ENCODE data around the gene CEP85L.

CEP85L gene

DNA sequence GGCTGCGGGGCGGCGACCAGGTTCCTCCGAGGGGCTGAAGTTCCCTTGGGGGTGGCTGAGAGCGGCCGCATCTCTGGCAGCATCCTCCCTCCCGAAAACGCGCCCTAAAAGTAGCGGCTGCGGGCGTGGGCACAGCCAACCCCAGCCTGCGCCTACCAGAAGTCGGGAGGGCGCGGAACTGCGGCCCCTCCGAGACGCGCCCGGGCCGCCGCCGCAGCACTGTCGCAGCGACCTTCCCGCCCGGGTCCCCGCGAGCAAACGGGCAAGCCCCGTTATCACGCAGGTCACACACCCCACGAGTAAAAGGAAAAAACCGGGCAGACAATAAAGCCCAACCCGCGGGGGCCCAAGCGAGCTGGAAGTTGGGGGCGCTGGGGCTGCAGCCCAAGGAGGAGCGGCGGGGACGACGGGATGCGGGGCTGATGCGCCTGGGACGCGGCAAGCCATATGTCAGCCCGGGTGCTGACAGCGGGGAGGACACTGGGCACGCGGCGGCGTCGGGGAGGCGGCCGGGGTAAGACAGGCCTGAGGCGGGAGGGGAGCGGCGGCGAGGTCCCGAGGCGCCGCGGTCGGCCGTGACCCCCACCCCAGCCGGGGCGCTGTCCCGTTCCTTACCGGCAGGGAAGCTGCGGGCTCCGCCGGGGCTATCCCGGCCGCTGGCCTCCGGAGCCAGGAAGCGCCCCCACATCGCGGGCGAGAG, 659 bp downstream of the CEP85L start:
- DNase-seq (ENCODE audit: low read depth): no peak
- in situ Hi-C loops (cut with HindIII; ENCODE audit: low sequenced_read_pairs): no loop called here
- peak overlapping the region; percentile 88 for H3K4me3 ChIP-seq (ENCODE audit: low read depth, low read length)
- TF ChIP-seq, protein P1, sequence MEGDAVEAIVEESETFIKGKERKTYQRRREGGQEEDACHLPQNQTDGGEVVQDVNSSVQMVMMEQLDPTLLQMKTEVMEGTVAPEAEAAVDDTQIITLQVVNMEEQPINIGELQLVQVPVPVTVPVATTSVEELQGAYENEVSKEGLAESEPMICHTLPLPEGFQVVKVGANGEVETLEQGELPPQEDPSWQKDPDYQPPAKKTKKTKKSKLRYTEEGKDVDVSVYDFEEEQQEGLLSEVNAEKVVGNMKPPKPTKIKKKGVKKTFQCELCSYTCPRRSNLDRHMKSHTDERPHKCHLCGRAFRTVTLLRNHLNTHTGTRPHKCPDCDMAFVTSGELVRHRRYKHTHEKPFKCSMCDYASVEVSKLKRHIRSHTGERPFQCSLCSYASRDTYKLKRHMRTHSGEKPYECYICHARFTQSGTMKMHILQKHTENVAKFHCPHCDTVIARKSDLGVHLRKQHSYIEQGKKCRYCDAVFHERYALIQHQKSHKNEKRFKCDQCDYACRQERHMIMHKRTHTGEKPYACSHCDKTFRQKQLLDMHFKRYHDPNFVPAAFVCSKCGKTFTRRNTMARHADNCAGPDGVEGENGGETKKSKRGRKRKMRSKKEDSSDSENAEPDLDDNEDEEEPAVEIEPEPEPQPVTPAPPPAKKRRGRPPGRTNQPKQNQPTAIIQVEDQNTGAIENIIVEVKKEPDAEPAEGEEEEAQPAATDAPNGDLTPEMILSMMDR (IDR thresholded peaks at IDR 0.05; ENCODE audit: low read depth, low read length, missing control alignments): no peak

DNA sequence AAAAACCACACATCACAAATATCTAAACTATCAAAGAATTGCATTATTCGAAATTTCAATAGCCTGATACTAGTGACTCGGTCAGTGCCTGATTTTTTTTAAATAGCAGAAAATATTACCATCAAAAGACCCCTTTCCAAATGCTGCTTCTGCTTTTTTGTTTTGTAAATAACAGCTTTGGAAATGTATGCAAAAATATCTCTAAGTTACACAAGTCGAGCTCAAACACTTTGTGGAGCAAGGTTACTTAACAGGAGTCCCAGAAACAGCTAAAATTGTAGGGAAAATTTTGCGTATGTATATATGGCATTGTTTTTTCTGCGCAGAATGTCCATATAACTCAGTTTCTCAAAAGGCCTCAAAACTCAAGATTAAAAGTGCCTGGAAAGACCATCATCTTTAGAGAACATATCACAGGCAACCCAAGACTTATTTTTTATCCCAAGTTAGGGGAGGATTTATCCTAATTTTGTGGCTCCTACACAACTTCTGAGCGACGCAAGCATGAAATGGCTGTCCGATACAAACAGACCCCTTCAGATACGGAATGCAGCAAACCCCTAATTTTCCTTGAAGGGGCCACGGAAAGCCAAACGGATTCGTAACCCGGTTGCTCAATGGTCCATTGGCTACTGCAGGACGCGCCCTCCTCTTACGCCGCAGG, 1.3 kb downstream of the CEP85L start:
- in situ Hi-C loops (cut with HindIII; ENCODE audit: low sequenced_read_pairs): no loop called here
- DNase-seq (ENCODE audit: low read depth): no peak
- TF ChIP-seq, protein P1 (IDR thresholded peaks at IDR 0.05; ENCODE audit: low read depth, low read length, missing control alignments): no peak
- peak overlapping the region; percentile 88 for H3K4me3 ChIP-seq (ENCODE audit: low read depth, low read length)

DNA sequence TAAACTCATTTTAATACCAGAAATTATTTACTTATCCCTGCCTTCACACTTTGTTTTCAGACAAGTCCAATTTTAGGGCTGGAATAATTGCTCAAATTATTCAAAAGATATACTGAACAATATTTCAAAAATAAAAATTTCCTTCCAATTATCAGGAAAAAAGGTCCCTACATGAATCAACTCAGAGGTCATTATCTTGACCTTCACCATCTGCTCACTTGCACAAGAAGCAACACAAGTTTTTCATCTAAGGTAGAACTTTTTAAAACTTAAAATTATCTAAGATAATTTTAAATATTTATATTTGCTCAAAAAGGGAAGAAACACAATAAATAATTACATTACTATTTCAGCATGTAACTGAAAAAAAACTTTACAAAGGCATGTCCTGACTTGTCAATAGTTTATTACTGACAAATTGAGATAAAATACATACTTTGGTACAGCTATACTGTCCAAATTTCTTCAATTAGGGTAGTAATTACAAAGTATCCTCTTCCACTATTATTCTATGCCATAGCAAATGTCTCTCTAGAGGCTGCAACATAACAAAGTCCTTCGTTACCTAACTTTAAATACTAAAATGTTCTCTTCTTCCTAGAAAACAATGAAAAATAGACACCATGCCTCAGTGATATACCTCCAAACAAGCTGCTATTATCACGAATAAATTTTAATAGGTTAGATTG, 2.4 kb downstream of the CEP85L start:
- H3K4me3 ChIP-seq (ENCODE audit: low read depth, low read length): peak overlapping the region; percentile 88
- in situ Hi-C loops (cut with HindIII; ENCODE audit: low sequenced_read_pairs): no loop called here
- no peak for DNase-seq (ENCODE audit: low read depth)
- TF ChIP-seq, protein P1 (IDR thresholded peaks at IDR 0.05; ENCODE audit: low read depth, low read length, missing control alignments): no peak

GRCh38 chr6:118646977-118647376, 4.4 kb downstream of the CEP85L start:
- no peak for DNase-seq (ENCODE audit: low read depth)
- TF ChIP-seq, protein P1 (IDR thresholded peaks at IDR 0.05; ENCODE audit: low read depth, low read length, missing control alignments): no peak
- no peak overlapping the region for H3K4me3 ChIP-seq (ENCODE audit: low read depth, low read length)
- in situ Hi-C loops (cut with HindIII; ENCODE audit: low sequenced_read_pairs): no loop called here

GRCh38 chr6:118645395-118645794, 6.0 kb downstream of the CEP85L start:
- TF ChIP-seq, protein P1 (IDR thresholded peaks at IDR 0.05; ENCODE audit: low read depth, low read length, missing control alignments): no peak
- DNase-seq (ENCODE audit: low read depth): no peak
- in situ Hi-C loops (cut with HindIII; ENCODE audit: low sequenced_read_pairs): no loop called here
- no peak overlapping the region for H3K4me3 ChIP-seq (ENCODE audit: low read depth, low read length)

- TF ChIP-seq, protein P1 (IDR thresholded peaks at IDR 0.05; ENCODE audit: low read depth, low read length, missing control alignments): no peak
- no peak for DNase-seq (ENCODE audit: low read depth)
- H3K4me3 ChIP-seq (ENCODE audit: low read depth, low read length): no peak overlapping the region
- in situ Hi-C loops (cut with HindIII; ENCODE audit: low sequenced_read_pairs): no loop called here
These were observed 7.4 kb downstream of the CEP85L start for GRCh38 chr6:118644007-118644406.

All from astrocyte of the cerebellum (primary cell).